ENCODE data around the gene ITPK1.

GRCh38 chr14:93008381-93008780 is 107.3 kb downstream of the ITPK1 start:
- no peak for TF ChIP-seq CTCF (IDR thresholded peaks at IDR 0.05 in 2 of 3, conservative IDR thresholded peaks at IDR 0.05 in 1 of 3; ENCODE audit: control insufficient read depth in 2 of 3, extremely low read depth in 1 of 3, insufficient read depth in 1 of 3, low read depth in 3 of 3, low read length in 3 of 3)
- no peak for TF ChIP-seq PAX8 (IDR thresholded peaks at IDR 0.05)
- no peak for TF ChIP-seq SREBF2 (IDR thresholded peaks at IDR 0.05; ENCODE audit: low read length)
- no peak for TF ChIP-seq ZNF207 (IDR thresholded peaks at IDR 0.05; ENCODE audit: borderline replicate concordance)
- TF ChIP-seq POLR2A (IDR thresholded peaks at IDR 0.05; ENCODE audit: low read depth, low read length): no peak
- TF ChIP-seq BMI1 (IDR thresholded peaks at IDR 0.05; ENCODE audit: borderline replicate concordance): no peak
- TF ChIP-seq CREB1 (IDR thresholded peaks at IDR 0.05; ENCODE audit: low read depth): no peak
- no peak for TF ChIP-seq POLR2AphosphoS5 (IDR thresholded peaks at IDR 0.05; ENCODE audit: low read length)
- TF ChIP-seq CBX5 (IDR thresholded peaks at IDR 0.05; ENCODE audit: low read depth): no peak
- TF ChIP-seq NR2F1 (conservative IDR thresholded peaks at IDR 0.05): no peak
- no peak for TF ChIP-seq MLLT1 (IDR thresholded peaks at IDR 0.05)
- no peak for TF ChIP-seq JUND (IDR thresholded peaks at IDR 0.05; ENCODE audit: low read depth, low read length)

Data from GM12878 (cell line).